ENCODE measurements around the gene CEP290.
A peak's percentile ranks its signal among the peaks of the same experiment; 100 is the strongest.
"Not testable (repeated sequence)": the region's sequence is repeated elsewhere in the genome, so short reads cannot be mapped to it uniquely, and the experiment has no call there.

Gene CEP290

DNA sequence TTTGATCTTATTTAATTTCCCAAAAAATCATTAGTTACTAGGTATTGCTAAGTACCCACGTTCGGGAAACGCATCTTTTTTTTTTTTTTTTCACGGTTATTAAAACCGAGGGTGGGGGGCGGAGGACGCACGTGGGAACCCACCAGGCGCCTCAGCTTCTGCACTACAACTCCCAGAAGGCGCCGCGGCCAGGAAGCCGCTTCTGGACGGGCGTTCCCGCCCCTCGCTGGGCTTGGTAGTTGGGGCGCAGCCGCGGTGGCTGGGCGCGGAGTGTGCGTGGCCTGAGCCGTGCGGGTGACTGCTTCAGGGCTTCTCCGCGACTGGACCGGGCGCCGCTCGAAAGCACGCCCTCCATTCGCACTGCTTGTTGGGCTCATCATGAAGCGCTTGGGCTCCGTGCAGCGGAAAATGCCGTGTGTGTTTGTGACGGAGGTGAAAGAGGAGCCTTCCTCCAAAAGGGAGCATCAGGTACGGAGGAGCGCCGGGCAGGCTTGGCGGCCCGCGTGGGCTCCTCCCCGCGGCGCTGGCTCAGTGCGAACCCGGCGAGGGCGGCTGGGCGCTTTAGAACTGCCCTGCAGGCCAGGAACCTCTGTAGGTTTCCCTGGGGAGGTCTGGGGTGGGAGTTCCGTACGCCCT lies 106.5 kb downstream of the CEP290 start:
- DNase-seq: peak; percentile 85

DNA sequence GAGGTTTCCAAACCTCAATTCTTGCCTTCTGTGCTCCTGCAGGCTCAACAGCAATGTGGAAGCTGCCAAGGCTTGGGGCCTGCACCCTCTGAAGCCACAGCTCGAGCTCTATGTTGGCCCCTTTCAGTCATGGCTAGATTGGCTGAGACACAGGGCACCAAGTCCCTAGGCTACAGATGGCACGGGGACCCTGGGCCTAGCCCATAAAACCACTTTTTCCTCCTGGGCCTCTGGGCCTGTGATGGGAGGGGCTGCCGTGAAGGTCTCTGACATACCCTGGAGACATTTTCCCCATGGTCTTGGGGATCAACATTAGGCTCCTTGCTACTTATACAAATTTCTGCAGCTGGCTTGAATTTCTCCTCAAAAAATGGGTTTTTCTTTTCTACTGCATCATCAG lies 110.7 kb downstream of the CEP290 start:
- not testable (repeated sequence) for DNase-seq

DNA sequence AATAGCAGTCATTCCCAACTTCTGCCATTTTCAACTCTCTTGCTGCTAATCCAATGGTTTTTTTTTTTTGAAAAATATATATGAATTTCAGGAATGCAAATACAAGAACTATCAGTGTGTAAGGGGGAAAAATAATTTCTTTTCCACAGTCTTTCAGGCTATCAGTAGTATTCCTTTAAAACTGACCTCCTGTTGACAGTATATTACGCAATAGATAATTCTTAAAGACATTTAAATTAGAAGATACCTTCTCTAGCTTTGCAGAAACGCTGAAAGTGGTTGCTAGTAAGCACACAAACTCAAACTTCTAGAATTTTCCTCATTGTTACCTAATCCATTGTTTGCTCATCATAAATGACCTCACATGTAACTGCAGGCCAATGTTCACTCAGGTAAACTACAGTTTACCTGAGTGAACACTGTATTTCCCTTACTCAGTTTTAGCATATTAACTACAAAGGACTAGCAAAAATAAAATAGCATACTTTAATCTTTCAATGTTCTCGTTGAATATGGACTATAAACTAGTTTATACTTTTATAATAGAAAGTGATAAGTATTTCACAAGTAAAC lies 112.7 kb downstream of the CEP290 start, which contains the start of gene C12orf50:
C12orf50 (minus strand) TSS at position 309 of the 573 bp plus-strand sequence. CDS start 2,439 bp downstream, outside the sequence.
- DNase-seq: no peak

DNA sequence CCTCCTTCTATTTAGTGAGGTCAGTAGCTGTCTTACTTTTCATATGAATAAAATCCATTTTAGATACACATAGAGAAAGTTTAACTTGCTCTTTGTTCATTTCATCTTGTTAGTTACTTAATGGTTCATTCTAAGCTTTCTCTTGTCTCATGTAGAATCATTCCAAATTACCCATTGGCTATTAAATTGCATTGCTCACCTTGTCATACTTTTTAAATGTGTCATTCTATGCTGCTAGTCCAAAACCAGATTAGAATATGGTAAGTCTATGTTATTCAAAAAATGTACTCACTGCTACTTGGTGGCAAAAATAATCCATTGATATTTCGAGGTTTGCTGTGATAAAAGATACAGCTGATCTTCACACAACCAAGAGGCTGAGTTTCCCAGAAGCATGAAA lies 115.7 kb downstream of the CEP290 start:
- no peak for DNase-seq

DNA sequence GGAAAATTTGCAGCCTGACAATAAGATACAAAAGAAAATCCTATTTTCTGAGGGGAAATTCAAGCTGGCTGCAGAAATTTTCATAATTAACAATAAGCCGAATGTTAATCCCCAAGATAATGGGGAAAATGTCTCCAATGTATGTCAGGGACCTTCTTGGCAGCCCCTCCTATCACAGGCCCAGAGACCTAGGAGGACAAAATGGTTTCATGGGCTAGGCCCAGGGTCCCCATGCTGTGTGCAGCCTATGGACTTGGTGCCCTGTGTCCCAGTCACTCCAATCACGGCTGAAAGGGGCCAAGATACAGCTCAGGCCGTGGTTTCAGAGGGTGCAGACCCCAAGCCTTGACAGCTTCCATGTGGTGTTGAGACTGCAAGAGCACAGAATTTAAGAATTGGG lies 123.9 kb downstream of the CEP290 start:
- DNase-seq: no peak

DNA sequence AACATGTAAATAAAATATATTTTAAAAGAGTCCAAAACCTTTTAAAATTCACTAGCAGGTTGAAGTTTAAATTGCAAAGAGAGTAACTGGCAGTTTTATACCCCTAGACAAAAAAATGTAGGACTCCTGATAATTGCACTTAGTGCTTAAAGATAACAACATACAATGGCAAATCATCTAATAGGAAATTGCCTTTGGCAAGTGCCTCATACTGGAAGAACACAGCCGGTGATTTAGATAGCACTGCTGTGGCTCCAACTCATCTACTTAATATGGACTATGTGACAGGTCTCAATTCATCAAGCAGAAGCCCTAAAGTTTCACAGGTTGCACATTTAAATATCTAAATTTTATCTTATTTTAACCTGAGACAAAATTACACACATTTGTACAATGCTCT lies 126.1 kb downstream of the CEP290 start:
- no peak for DNase-seq

DNA sequence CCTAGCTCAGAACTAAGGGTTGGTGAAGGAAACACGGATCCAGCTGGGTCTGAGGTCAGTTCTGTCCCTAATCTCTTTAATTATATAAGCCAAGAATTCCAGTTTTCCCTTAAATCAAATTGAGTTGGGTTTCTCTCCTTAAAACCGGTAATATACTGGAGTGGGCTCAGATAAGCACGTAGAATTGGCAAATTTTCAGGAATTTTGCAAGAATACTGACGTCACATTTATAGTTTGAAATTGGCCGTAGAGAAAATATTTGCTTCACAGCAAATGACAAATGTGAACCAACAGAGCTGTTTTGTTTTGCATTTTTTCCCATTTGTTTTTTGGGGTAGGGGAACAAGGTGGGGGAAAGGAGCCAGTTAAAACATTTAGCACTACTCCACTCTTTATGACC lies 130.1 kb downstream of the CEP290 start:
- no peak for DNase-seq

DNA sequence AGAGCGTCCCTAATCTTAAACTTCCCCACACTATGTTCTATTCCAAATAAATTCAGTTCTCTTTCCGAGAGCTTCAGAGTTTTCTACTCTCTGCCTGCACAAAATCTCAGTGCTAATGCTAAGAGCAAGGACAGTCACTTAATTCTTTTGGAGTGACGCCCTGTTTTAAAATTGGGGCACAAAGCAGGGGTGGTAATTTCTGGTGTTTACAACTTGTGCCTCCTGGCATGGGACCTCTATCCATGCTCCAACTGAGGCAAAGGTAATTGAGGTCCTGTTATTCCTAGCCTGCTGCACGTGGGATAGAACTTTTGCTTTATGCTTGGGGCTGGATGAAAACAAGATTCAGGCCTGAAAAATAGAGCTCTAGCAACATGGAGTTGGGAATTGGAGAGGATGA lies 135.5 kb downstream of the CEP290 start:
- DNase-seq: no peak

DNA sequence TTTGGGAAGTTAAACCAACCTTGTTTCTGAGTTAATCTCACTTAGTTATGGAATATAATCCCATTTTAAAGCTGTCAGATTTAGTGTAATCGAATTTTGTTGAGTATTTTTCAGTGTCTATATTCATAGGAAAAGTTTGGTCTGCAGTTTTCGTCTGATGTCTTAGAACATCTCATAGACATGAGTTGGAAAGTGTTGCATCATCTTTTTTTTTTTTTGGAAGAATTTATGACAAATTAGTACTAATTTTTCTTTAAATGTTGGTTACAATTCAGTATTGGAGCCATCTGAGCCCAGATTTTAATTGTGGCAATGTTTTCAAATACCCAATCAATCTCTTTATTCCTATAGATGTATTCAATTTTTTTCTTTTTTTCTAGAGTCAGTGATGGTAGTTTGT lies 140.6 kb downstream of the CEP290 start:
- no peak for DNase-seq

Measured in CD4-positive, alpha-beta T cell treated with Interleukin-15 for 1 hour (primary cell).